Spleen (tissue), 11 donors: ENCODE measurements around the gene SMAD3. TPM values are rescaled to one million over a fixed set of nuclear protein-coding genes. Genes with fewer than 3 reads are reported as not detected.
A peak's percentile ranks its signal among the peaks of the same experiment; 100 is the strongest.

Experiments used
- DNase-seq: peaks from one replicate; pipeline ENCODE4 v3.0.0-alpha.2; 2020
- H3K27ac ChIP-seq, 8 donors: fragments of 200-600 bp; sonication (generic) in 7 of 8; 1 replicate in 4 of 8; 2 replicates in 4 of 8; pipeline versions ENCODE4 v1.5.0 to v1.8.0; 2016 to 2021; ENCODE audit warnings: inconsistent platforms in 4 of 8, mild to moderate bottlenecking in 4 of 8, moderate library complexity in 1 of 8
- H3K27me3 ChIP-seq, 7 donors: fragments of 200-600 bp; sonication (generic) in 6 of 7; replicated peaks in 1 of 7; 1 replicate in 4 of 7; 2 replicates in 3 of 7; pipeline versions ENCODE4 v1.5.0 to v1.8.0; 2016 to 2021; ENCODE audit warnings: inconsistent platforms in 3 of 7, mild to moderate bottlenecking in 1 of 7
- H3K36me3 ChIP-seq, 6 donors: fragments of 200-600 bp; sonication (generic) in 5 of 6; 1 replicate in 4 of 6; 2 replicates in 2 of 6; pipeline versions ENCODE4 v1.5.0 to v1.8.0; 2016 to 2021; ENCODE audit warnings: inconsistent platforms in 2 of 6
- H3K4me1 ChIP-seq, 6 donors: fragments of 200-600 bp; sonication (generic) in 5 of 6; 1 replicate in 3 of 6; 2 replicates in 3 of 6; pipeline versions ENCODE4 v1.5.0 to v1.8.0; 2016 to 2021; ENCODE audit warnings: inconsistent platforms in 3 of 6
- H3K4me3 ChIP-seq, 8 donors: fragments of 200-600 bp; sonication (generic) in 7 of 8; 1 replicate in 4 of 8; 2 replicates in 4 of 8; pipeline versions ENCODE4 v1.5.0 to v1.8.0; 2016 to 2021; ENCODE audit warnings: inconsistent platforms in 4 of 8, mild to moderate bottlenecking in 4 of 8, moderate library complexity in 2 of 8
- H3K9me3 ChIP-seq, 8 donors: fragments of 200-600 bp; sonication (generic) in 7 of 8; 1 replicate in 4 of 8; 2 replicates in 4 of 8; pipeline versions ENCODE4 v1.5.0 to v1.8.0; 2016 to 2021; ENCODE audit warnings: inconsistent platforms in 4 of 8
- CTCF ChIP-seq, 11 experiments: fragments of 200-600 bp in 7 of 11; fragments of 450-650 bp in 4 of 11; sonication (generic) in 4 of 11; IDR thresholded peaks in 8 of 11; conservative IDR thresholded peaks in 3 of 11; 1 replicate in 7 of 11; 2 replicates in 4 of 11; pipeline versions ENCODE4 v1.4.0 to v1.8.0; 2016 to 2021; ENCODE audit warnings: antibody characterized with exemption in 11 of 11, inconsistent platforms in 4 of 11, mild to moderate bottlenecking in 1 of 11
- POLR2A ChIP-seq, 3 donors: fragments of 450-650 bp; IDR thresholded peaks; one replicate each; pipeline ENCODE4 v1.5.1; 2017; ENCODE audit warnings: antibody characterized with exemption in 3 of 3, mild to moderate bottlenecking in 1 of 3
- POLR2AphosphoS5 ChIP-seq, 3 donors: sonication (generic); formaldehyde crosslinking; IDR thresholded peaks; one replicate each; pipeline ENCODE4 v1.5.1; 2017; ENCODE audit warnings: antibody characterized with exemption in 3 of 3
- WGBS, 5 donors: extraction: QIAGEN DNeasy Blood & Tissue Kit in 3 of 5; methylation state at CpG; one replicate each; pipeline versions ENCODE4 v1.1.5 to v1.1.7; 2013 to 2018; 5-methylcytosine and 5-hydroxymethylcytosine counted together
- intact Hi-C: fragments of 100-400 bp; cut with DNase I; formaldehyde crosslinking; loops from one replicate; pipeline ENCODE4 v1.15.0; 2023; ENCODE audit warnings: low total_unique reads
- polyA plus RNA-seq, 3 donors: library from polyadenylated mRNA; stranded (reverse); fragments of 200-250 nt; gene quantifications; one replicate each; pipeline ENCODE4 v1.2.1, GENCODE V29; 2013
- total RNA-seq, 7 donors: library from RNA; depleted of rRNA in 3 of 7; stranded (reverse); fragments of >200 nt in 3 of 7; fragmentation: NEBNext Ultra II Directional in 4 of 7; extraction: Animal tissue kit (Norgen Biotek cat#: 25700) in 4 of 7; gene quantifications; one replicate each; pipeline versions ENCODE4 v1.1.0 to v1.2.1, GENCODE V29; 2016 to 2021
- donor health status: healthy with polysubstance abuse.
- donor health status: DM: no; HTN: no; CAD: no; lungs with moderate emphysema.
- donor health status: DM: no; HTN: no; CAD: no.
- donor health status: Bipolar disorder and iron deficiency.
- donor health status: healthy.
- donor health status: DM: no; HTN: no; CAD: no.
- donor health status: DM: yes; HTN: yes; CAD: no.

Gene SMAD3
- total and polyA plus RNA-seq, 10 donors = 8.3 to 78.4 (median 33.7) TPM

- H3K36me3 ChIP-seq = no peaks in the 10 kb centered on the region
- H3K4me3 ChIP-seq = no peak overlapping the region
- no peaks in the 10 kb centered on the region for H3K27me3 ChIP-seq
- H3K4me1 ChIP-seq = peaks cover 68 to 98% (median 90%) of the 10 kb centered on the region in 6 donors
- 60 to 79% (median 70%) methylated on average over 11 to 12 of the region's 12 CpGs for WGBS, 5 donors
- H3K9me3 ChIP-seq = peaks cover 0 to 7% (median 0%) of the 10 kb centered on the region in 8 donors
- intact Hi-C loops = no loop called here
- DNase-seq = peak; percentile 70
- peak overlapping the region in 7 of 8 donors; percentile 17 to 88 (median 82) for H3K27ac ChIP-seq
- no peak for TF ChIP-seq CTCF (IDR thresholded peaks at IDR 0.05 in 8 of 11, conservative IDR thresholded peaks at IDR 0.05 in 3 of 11)
- TF ChIP-seq POLR2A (IDR thresholded peaks at IDR 0.05) = no peak
- TF ChIP-seq POLR2AphosphoS5 (IDR thresholded peaks at IDR 0.05) = no peak
Observed at GRCh38 chr15:67107014-67107812, 41.8 kb downstream of the SMAD3 start.

- Histone ChIP-seq H3K27me3 (no peaks in the 10 kb centered on the region), H3K36me3 (no peaks in the 10 kb centered on the region), H3K4me3 (no peak overlapping the region), H3K4me1 (peaks cover 59 to 96% (median 82%) of the 10 kb centered on the region in 6 donors), H3K9me3 (peaks cover 0 to 7% (median 0%) of the 10 kb centered on the region in 8 donors), H3K27ac (peak overlapping the region in 6 of 8 donors; percentile 63 to 84 (median 80))
- peak; percentile 22 for DNase-seq
- TF ChIP-seq POLR2AphosphoS5 (IDR thresholded peaks at IDR 0.05) = no peak
- TF ChIP-seq CTCF (IDR thresholded peaks at IDR 0.05 in 8 of 11, conservative IDR thresholded peaks at IDR 0.05 in 3 of 11) = no peak
- no peak for TF ChIP-seq POLR2A (IDR thresholded peaks at IDR 0.05)
- 49 to 65% (median 62%) methylated on average over 9 of the region's 9 CpGs for WGBS, 5 donors
- intact Hi-C loops = no loop called here
Observed at GRCh38 chr15:67108122-67108961, 42.9 kb downstream of the SMAD3 start.

DNA sequence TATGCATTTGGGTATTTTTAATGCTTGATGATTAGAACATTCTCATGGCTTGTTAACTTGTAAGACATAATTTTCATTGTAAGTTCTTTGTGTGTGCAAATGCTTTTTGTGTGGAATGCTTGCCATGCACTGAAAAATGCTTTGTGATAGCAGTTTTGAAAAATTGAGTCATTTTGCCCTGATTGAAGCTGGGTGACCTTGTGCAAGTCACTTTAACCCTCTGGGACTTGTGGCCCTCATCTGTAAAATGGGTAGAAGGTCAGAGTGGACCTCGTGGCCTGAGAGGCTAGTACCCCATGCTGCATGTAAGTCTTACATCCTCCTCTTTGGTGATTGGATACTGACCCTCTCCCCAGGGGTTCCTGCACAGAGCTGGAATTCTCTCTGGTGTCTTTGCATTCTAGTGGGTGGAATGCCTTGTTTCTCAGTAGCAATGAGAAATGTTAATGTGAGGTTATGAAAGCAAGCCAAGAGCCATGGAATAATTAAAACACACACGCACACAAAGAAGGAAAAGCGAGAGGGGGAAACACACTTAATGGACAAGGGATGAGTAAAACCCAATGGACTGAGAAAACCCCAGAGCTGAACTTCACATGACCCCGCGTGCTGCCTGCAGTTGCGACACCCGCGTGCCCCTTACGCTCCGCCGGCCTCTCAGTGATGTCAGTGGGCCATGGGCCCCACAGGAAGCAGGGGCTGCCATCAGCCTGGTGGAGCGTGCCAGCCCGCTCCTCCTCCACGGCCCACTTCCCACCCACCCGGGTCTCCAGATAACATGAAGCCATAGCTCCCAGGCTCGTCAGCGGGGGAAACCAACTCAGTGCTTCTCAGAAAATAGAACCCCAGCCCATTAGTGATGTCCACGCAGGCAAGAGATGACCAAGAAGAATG, 44.0 kb downstream of the SMAD3 start:
- peaks cover 55 to 96% (median 82%) of the 10 kb centered on the region in 6 donors for H3K4me1 ChIP-seq
- DNase-seq = peak; percentile 93
- H3K4me3 ChIP-seq = peak overlapping the region in 1 of 8 donors; percentile 10
- H3K36me3 ChIP-seq = no peaks in the 10 kb centered on the region
- peak; percentile 89 to 93 (median 91) for TF ChIP-seq POLR2AphosphoS5 (IDR thresholded peaks at IDR 0.05)
- TF ChIP-seq POLR2A (IDR thresholded peaks at IDR 0.05) = no peak
- no peak for TF ChIP-seq CTCF (IDR thresholded peaks at IDR 0.05 in 8 of 11, conservative IDR thresholded peaks at IDR 0.05 in 3 of 11)
- peaks cover 0 to 7% (median 0%) of the 10 kb centered on the region in 8 donors for H3K9me3 ChIP-seq
- WGBS, 5 donors = 27 to 42% (median 34%) methylated on average over 18 of the region's 18 CpGs
- no peaks in the 10 kb centered on the region for H3K27me3 ChIP-seq
- peak overlapping the region in 7 of 8 donors; percentile 63 to 84 (median 79) for H3K27ac ChIP-seq
- intact Hi-C loops = no loop called here
